ENCODE measurements around the gene KLHL29.

KLHL29 gene

GRCh38 chr2:23682481-23682880 is 297.5 kb downstream of the KLHL29 start:
- no peak for DNase-seq (ENCODE audit: low spot score)

- no peak for DNase-seq (ENCODE audit: low spot score)
Measured at GRCh38 chr2:23683001-23683400, 298.0 kb downstream of the KLHL29 start.

- no peak for DNase-seq (ENCODE audit: low spot score)
Measured at GRCh38 chr2:23684395-23685176, 299.6 kb downstream of the KLHL29 start.

- DNase-seq (ENCODE audit: low spot score): no peak
Measured at GRCh38 chr2:23685181-23685580, 300.2 kb downstream of the KLHL29 start.

GRCh38 chr2:23685706-23686105 is 300.7 kb downstream of the KLHL29 start:
- no peak for DNase-seq (ENCODE audit: low spot score)

- no peak for DNase-seq (ENCODE audit: low spot score)
Measured at GRCh38 chr2:23686405-23687029, 301.5 kb downstream of the KLHL29 start.

GRCh38 chr2:23687214-23687613 is 302.2 kb downstream of the KLHL29 start:
- DNase-seq (ENCODE audit: low spot score): no peak

- DNase-seq (ENCODE audit: low spot score): no peak
Measured at GRCh38 chr2:23687713-23688112, 302.7 kb downstream of the KLHL29 start.

- no peak for DNase-seq (ENCODE audit: low spot score)
Measured at GRCh38 chr2:23688486-23689130, 303.6 kb downstream of the KLHL29 start.

- DNase-seq (ENCODE audit: low spot score): no peak
Measured at GRCh38 chr2:23689131-23689700, 304.2 kb downstream of the KLHL29 start.

- DNase-seq (ENCODE audit: low spot score): no peak
Measured at GRCh38 chr2:23689891-23690290, 304.9 kb downstream of the KLHL29 start.

GRCh38 chr2:23690421-23691105 is 305.6 kb downstream of the KLHL29 start:
- no peak for DNase-seq (ENCODE audit: low spot score)

GRCh38 chr2:23691106-23691470 is 306.1 kb downstream of the KLHL29 start:
- DNase-seq (ENCODE audit: low spot score): no peak

- no peak for DNase-seq (ENCODE audit: low spot score)
Measured at GRCh38 chr2:23691565-23691964, 306.6 kb downstream of the KLHL29 start.

GRCh38 chr2:23692263-23692662 is 307.3 kb downstream of the KLHL29 start:
- no peak for DNase-seq (ENCODE audit: low spot score)

GRCh38 chr2:23692851-23693605 is 308.0 kb downstream of the KLHL29 start:
- DNase-seq (ENCODE audit: low spot score): no peak

GRCh38 chr2:23693606-23693951 is 308.6 kb downstream of the KLHL29 start:
- no peak for DNase-seq (ENCODE audit: low spot score)

- DNase-seq (ENCODE audit: low spot score): no peak
Measured at GRCh38 chr2:23694058-23695045, 309.4 kb downstream of the KLHL29 start.

- DNase-seq (ENCODE audit: low spot score): no peak
Measured at GRCh38 chr2:23695214-23695889, 310.4 kb downstream of the KLHL29 start.
